HG03039 (cell line): ENCODE results near the gene SCYGR4.
"Not testable (repeated sequence)": the region's sequence is repeated elsewhere in the genome, so short reads cannot be mapped to it uniquely, and the experiment has no call there.

Experiments
- ATAC-seq: cut with Tn5 transposase; IDR thresholded peaks from one replicate; pipeline ENCODE4 v1.9.1; 2021; ENCODE audit warnings: mild to moderate bottlenecking, moderate library complexity; ENCODE audit not compliant: unreplicated experiment

The SCYGR4 gene, protein sequence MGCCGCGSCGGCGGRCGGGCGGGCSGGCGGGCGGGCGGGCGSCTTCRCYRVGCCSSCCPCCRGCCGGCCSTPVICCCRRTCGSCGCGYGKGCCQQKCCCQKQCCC

DNA sequence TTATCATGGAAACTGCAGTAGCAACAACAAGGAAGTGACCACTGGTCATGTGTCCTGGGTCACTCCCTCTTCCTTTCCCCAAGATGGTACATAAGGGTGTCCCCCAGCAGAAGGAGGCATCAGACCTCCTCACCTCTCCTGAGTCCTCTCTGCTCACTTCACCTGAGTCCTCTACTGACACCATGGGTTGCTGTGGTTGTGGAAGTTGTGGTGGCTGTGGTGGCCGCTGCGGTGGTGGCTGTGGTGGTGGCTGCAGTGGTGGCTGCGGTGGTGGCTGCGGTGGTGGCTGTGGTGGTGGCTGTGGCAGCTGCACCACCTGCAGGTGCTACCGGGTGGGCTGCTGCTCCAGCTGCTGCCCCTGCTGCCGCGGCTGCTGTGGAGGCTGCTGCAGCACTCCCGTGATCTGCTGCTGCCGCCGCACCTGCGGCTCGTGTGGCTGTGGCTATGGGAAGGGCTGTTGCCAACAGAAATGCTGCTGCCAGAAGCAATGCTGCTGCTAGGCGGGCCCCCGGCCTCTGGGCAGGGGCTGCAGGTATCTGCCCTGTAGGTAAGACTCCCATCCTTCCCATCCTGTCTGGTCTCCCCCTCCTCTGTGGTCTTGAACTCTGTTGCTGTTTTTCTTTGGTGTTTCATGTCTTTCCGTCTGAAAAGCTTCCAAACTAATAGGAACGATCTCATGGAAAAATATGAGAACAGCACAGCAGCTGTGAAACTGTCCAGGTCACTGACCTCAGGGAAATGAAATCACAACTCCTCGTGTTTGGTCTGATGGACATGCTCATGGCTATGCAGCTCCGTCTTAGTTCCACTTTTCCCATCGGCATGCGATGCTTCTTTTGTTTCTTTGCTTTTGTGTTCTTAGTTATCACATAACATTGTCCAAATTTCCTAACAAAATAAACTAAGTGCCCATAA is at the start of gene SCYGR4:
Gene SCYGR4 (plus strand): TSS at position 183 of the 915 bp plus-strand sequence. CDS start 0 bp downstream, at position 183.
- no peak for ATAC-seq

DNA sequence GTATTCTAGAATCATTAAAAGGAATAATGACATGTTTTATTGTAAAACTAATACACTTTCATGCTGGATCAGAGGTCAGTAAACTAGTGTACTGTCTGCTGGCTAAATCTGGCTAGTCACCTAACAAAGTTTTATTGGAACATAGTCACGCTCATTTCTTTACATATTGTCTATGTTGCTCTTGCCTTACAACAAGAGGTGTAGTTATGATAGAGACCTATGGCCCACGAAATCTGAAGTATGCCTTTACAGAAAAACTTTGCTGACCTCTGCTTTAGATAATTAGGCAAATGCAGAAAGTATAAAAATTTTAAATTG is 48.5 kb upstream of the SCYGR4 start:
- no peak for ATAC-seq

DNA sequence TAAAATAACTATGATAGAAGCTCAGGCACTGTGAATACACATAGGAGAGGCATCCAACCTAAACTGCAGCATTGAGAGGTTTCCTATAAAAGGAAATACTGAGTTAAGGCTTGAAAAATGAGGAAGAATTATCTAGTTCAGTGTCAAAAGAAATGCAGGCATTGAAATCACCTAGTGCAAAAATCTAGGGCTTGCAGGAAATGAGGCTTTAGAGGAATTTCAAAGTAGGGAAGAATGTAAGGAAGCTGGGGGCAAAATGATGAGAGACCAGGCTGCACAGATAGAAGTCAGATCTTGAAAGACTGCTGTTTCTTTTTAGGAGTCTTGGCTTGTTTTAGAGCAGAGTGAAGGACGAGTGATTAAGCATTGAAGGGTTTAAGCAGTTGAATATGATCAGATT is 46.7 kb upstream of the SCYGR4 start:
- ATAC-seq: no peak

DNA sequence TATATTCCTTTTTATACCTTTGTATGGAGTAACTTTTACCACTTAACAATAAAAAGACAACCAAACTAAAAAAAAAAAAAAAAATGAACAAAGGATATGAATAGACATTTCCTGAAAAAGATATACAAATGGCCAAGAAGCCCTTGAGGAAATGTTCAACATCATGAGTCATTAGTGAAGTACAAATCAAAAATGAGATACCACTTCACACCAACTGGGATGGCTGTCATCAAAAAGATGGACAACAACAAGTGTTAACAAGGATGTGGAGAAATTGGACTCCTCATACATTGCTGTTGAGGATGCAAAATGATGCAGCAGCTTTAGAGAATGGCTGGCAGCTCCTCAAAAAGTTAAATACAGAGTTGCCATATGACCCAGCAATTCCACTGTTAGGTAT is 41.2 kb upstream of the SCYGR4 start:
- ATAC-seq: no peak

DNA sequence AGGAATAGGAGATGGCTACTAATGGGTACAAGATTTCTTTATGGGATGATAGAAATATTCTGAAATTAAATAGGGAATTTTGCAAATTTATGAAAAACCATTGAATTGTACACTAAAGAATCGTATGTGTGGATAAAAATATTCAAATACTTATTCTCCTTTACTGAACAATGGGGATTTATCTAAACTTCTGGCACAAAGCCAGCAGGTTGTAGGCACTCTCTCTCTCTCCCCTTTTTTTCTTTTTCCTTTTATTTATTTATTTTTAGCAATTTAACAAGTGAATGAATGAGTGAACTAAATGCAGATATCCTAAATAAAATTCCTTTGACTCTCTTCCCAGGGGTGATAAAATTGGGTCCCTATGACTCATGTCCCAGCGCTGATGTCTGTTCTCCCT is 40.5 kb upstream of the SCYGR4 start:
- no peak for ATAC-seq

DNA sequence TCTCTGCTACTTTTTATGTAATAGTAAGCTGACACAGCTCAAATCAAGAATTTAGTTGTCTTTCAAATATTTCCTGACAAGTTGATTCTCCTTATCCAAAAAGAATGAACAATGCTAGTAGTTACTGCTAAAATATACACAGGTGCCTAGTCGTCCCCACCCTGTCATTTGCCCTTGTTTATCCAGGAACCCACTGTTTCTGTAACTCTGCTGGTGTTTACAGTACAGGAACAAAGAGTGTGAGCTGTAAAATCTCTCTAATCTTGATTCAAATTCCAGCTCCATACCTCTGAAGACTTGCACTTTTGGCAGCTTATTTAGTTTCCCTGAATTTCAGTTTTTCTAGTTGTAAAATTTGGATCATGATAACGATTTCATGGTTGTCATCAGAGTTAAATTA is 39.7 kb upstream of the SCYGR4 start:
- no peak for ATAC-seq

DNA sequence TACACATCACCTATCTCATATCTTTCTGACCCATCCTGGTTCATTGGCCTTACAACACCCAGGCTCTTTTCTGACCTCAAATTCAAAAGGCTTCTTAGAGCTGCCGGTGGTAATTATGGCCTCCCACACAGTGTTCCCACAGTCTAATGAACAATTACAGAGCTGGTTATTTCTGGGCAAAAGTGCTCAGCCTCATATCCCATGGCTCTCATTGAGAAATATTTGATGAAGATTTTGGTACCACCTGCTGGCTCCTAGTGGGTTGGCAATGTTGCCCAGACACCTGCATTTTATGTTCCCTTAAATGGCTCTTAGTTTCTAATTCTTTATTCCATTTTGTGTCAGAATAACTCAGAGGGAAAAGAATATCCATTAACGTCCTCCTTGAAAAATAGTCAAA is 38.7 kb upstream of the SCYGR4 start:
- ATAC-seq: no peak

DNA sequence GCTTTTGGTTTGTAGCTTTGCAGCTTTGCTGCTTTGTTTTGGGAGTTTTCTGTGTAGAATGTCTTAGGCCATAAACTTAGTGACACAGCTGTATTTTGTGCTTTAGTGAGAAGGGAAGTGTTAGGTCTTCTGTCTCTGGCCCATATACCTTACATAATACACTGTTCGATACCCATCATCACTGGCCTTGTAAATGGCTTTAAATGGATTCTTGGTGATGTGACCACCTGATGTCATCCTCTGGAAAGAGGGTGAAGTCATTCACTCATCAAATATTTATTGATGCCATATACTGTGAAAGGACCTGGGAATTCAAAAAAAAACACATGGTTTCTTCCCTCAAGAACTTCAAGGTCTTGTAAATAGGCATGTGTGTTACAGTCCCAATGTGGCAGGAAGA is 37.5 kb upstream of the SCYGR4 start:
- ATAC-seq: no peak

DNA sequence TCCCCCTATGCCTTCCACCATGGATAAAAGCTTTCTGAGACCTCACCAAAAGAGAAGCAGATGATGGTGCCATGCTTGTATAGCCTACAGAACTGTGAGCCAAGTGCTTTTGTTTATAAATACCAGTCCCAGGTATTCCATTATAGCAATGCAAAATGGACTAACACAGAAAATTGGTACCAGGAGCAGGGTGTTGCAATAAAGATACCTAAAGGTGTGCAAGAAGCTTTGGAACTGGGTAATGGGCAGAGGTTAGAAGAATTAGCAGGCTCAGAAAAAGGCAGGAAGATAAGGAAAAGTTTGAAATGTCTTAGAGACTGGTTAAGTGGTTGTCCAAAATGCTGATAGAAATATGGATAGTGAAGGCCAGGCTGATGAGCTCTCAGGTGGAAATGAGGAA is 34.9 kb upstream of the SCYGR4 start:
- no peak for ATAC-seq

DNA sequence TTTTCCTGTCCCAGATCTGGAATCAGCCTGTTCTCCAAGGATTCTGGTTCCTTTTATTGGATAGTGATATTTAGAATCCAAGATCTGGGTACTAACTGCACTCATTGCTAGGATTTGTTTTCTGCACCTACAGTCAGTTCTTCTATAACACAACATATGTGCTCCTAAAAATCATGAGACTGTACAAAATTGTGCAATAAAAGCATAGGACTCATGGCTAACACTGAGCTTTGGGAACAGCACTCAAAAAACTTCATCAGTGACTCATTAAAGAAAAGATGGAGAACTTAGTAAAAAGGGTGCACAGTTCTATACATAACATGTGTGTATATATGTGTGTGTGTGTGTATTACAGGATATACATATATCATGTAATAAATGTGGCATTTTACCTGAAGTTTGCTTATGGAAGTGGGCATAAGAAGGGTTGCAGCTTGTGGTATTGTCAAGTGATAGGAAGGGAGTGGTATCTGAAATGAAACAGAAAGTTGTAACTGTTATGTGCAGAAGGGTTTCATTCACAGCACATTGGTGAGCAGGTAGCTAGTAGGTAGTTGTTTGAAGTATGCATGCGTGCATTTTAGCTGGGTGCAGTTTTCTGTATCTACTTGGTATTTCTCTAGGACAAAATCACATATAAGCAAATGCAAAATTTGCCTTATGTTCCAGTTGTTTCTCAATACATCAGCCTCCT is 24.5 kb upstream of the SCYGR4 start:
- no peak for ATAC-seq

DNA sequence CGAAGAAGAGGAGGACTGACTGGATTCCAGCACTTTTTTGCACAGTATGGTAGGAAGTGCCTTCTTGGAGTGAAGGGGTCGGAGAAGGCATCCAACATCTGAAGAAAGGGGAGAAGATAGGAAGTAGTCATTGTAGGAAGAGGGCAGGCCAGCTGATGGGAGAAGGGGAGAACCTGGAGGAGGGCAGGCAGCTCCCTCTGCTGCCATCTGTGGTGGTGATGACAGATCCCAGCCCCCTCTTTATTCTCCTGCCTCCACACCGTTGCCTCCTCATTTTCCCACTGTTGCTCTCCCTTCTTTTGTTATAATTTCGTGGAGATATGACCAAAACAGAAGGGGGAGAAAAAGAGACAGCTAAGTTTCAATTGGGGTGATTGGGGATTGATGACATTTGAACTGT is 21.5 kb upstream of the SCYGR4 start:
- ATAC-seq: no peak

DNA sequence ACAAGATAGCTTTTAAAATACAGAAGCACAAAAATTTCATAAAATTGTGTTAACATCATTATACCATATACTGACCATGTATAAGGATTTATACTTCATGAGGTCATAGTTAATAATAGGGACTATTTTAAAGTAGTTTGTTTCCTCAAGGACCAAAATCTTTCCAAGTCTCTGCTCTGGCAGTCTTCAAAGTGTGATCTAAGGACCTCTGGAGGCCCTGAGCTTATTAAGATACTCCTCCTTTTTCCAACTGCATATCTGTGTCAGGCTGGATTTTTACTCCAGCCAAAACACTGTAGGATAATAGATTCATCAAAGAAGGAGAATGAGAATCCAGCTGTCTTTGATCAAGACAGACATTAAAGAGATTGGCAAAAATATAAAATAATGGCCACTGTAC is 20.3 kb upstream of the SCYGR4 start:
- ATAC-seq: no peak

DNA sequence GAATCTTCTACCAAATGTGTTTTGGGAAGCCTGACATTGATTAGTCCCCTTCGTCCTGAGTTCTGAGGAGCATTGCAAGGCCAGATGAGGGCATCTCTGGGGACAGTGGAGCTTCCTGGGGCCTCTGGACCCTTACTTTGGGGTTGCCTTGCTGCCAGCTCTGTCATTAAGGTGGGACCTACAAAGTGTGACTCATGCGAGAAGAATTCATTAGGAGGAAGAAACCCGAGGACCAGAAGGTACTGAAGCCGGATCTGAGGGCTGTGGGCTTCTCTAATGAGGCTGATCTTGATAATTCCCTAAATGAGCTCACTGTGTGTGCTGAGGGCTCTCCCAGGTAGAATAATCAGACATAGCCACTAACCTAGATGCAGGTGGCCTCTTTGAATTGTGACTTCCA is 19.3 kb upstream of the SCYGR4 start:
- no peak for ATAC-seq

DNA sequence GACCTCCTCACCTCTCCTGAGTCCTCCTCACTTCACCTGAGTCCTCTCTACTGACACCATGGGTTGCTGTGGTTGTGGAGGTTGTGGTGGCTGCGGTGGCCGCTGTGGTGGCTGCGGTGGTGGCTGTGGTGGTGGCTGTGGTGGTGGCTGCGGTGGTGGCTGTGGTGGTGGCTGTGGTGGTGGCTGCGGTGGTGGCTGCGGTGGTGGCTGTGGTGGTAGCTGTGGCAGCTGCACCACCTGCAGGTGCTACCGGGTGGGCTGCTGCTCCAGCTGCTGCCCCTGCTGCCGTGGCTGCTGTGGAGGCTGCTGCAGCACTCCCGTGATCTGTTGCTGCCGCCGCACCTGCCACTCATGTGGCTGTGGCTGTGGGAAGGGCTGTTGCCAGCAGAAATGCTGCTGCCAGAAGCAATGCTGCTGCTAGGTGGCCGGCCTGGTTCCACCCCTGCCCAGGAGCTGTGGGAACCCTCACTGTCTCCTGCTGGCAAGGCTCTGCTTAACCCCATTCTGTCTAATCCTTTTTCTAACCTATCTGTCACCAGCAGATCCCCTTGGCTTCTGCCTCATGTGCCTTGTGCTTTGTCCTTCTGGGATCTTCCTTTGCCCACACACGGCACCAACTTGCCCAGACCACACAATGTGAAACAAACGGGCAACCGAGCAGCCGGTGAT is 18.3 kb upstream of the SCYGR4 start, which contains the start of gene SCYGR2:
Gene SCYGR2 (plus strand): TSS at position 59 of the 669 bp plus-strand sequence. CDS start 0 bp downstream, at position 59.
- not testable (repeated sequence) for ATAC-seq

DNA sequence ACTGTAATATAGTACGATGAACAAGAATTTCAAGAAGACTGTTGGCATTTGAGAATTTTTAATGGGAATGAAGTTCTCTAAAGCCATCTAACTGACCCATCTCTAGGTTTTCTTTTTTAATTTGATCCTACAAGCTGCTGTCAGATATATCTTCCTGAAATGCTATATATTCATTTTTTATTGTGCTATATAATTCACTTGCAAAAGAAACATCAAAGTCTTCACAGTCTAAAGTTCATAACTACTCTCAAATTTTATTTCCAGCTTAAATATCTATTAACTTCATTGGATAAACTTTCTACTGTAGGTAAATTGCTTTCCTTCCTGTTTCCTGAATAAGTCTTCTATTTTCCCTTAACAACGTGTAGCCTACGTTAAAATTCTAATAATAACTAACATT is 14.9 kb upstream of the SCYGR4 start:
- ATAC-seq: no peak

DNA sequence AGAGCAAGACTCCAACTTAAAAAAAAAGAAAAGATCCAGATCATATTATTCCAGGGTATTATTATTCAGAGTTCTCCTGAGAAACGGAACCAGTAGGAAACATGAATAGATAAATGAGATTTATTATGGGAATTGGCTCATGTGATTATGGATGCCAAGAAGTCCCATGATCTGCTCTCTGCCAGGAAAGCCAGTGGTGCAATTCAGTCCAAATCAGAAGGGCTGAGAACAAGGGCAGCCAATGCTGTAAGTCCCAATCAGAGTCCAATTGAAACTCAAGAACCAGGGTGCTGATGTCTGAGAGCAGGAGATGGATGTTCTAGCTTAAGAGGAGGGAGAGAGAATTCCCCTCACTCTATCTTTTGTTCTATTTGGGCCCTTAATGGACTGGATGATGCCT is 10.8 kb upstream of the SCYGR4 start:
- no peak for ATAC-seq

DNA sequence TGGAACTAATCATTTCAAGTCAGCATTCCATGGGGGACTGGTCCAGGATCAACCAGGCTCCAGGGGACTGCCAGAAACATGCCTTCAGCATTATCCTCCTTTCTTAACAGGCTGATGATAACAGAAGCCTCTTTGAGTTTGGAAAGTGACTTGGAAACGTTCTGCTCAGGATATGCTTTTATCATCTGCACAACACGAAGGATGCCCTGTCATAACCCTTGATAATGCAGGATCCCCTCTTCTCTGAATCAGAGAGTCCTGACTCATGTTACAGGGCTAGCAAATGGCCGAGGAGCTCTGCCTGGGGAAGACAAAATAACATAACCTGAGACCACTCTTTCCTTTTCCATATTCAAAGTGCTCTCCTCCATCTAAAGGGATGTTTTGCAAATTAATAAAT is 9.4 kb upstream of the SCYGR4 start:
- ATAC-seq: no peak

DNA sequence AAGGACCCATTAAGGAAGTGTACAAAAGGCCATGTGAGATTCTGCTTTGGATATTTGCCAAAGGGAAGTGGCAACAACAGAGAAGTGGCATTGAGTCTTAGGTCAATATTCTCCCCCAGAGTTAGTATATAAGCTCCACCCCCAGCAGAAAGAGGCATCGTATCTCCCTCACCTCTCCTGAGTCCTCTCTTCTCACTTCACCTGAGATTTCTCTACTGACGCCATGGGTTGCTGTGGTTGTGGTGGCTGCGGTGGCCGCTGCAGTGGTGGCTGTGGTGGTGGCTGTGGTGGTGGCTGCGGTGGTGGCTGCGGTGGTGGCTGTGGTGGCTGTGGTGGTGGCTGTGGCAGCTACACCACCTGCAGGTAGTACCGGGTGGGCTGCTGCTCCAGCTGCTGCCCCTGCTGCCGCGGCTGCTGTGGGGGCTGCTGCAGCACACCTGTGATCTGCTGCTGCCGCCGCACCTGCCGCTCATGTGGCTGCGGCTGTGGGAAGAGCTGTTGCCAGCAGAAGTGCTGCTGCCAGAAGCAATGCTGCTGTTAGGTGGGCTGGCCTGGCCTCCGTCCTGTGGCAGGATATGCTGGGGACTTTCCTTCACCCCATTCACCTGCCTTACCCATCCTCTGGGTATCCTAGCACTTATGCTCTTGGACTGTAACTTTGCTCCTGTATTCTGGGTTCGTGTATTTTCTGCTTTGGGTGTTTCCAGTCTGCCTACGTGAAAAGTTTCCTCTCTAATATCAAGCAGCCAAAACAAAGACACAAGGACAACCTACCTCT is 8.5 kb upstream of the SCYGR4 start:
- ATAC-seq: no peak

DNA sequence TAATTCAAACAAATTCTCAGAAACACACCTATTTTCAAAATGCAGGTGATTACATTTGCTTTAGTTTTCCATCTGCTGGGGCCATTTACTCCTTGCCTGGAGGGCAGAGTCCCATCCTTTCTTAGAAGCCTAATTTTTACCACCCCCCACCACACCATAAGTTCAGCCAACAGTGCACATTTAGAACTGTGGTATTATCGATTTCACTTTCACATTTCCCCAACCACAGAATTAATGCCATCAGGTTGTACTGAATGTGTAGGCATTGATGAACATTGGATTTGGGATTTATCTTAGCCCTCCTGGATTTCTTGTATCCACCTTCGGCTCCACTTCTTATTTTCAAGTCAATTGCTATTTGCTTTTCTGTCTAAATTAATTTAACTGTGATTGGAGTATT is 7.2 kb upstream of the SCYGR4 start:
- no peak for ATAC-seq

DNA sequence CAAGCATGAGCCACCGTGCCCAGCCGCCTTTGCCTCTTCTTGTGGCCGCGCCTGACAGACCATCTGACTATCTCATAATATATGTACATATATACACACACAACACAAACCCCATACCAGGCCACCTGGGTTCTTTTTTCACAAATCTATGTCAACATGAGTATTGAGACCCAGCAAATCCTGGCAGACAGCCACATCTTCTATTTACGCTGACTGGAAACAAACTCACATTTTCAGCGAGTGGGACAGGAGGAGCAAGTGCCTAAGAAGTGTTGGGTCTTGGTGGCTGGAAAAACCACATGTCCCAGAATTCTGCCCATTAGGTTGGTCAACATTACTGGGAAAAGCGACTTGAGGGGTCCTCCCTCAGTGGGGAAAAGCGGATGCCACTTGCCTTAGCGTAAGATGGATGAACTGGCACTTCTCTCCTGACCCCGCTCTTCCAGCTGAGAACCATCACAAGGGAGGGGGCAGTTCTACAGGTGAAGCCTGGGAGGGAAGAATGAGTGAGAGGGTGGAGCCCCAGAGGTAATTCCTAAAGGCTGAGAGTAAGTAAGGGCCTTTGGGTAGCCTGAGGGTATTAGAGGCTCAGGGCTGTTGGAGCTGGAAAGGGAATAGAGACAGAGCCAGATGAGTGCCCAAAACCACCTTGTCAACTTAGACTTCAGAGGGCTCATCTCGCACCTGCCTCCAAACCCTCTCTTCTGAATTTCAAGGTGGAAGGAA is 4.6 kb upstream of the SCYGR4 start:
- ATAC-seq: no peak
